ENCODE measurements around the gene DCAF7. TPM values are rescaled to one million over a fixed set of nuclear protein-coding genes. Genes with fewer than 3 reads are reported as not detected.

Gene DCAF7
- total RNA-seq, 1 donor from 2014 or later: 47.0 TPM

GRCh38 chr17:63523253-63523855 is 26.9 kb upstream of the DCAF7 start, which contains the start of gene KCNH6:
KCNH6 (plus strand) TSS chr17:63523358; CDS start chr17:63523414, 56 bp downstream.
- H3K27me3 ChIP-seq (ENCODE audit: control insufficient read depth, insufficient read depth, low read length): peaks cover 31% of the 10 kb centered on the region
- H3K4me3 ChIP-seq (ENCODE audit: low read depth, low read length): peak within 1 kb of the TSS; percentile 15
- no peak for TF ChIP-seq CTCF (IDR thresholded peaks at IDR 0.05; ENCODE audit: insufficient read depth, low read length, poor library complexity, severe bottlenecking)
- no peak for DNase-seq (ENCODE audit: low read depth)
- H3K36me3 ChIP-seq (ENCODE audit: control insufficient read depth, insufficient read depth, low read length): no peaks in the 10 kb centered on the region

GRCh38 chr17:63524051-63524450 is 26.2 kb upstream of the DCAF7 start:
- Histone ChIP-seq H3K27me3 (ENCODE audit: control insufficient read depth, insufficient read depth, low read length) (peaks cover 31% of the 10 kb centered on the region), H3K36me3 (ENCODE audit: control insufficient read depth, insufficient read depth, low read length) (no peaks in the 10 kb centered on the region), H3K4me3 (ENCODE audit: low read depth, low read length) (no peak overlapping the region)
- no peak for DNase-seq (ENCODE audit: low read depth)
- TF ChIP-seq CTCF (IDR thresholded peaks at IDR 0.05; ENCODE audit: insufficient read depth, low read length, poor library complexity, severe bottlenecking): no peak

- no peak for DNase-seq (ENCODE audit: low read depth)
- no peaks in the 10 kb centered on the region for H3K36me3 ChIP-seq (ENCODE audit: control insufficient read depth, insufficient read depth, low read length)
- peaks cover 31% of the 10 kb centered on the region for H3K27me3 ChIP-seq (ENCODE audit: control insufficient read depth, insufficient read depth, low read length)
- no peak overlapping the region for H3K4me3 ChIP-seq (ENCODE audit: low read depth, low read length)
- TF ChIP-seq CTCF (IDR thresholded peaks at IDR 0.05; ENCODE audit: insufficient read depth, low read length, poor library complexity, severe bottlenecking): no peak
These were observed 24.9 kb upstream of the DCAF7 start for GRCh38 chr17:63525190-63525946.

- TF ChIP-seq CTCF (IDR thresholded peaks at IDR 0.05; ENCODE audit: insufficient read depth, low read length, poor library complexity, severe bottlenecking): no peak
- Histone ChIP-seq H3K27me3 (ENCODE audit: control insufficient read depth, insufficient read depth, low read length) (peaks cover 31% of the 10 kb centered on the region), H3K36me3 (ENCODE audit: control insufficient read depth, insufficient read depth, low read length) (no peaks in the 10 kb centered on the region), H3K4me3 (ENCODE audit: low read depth, low read length) (no peak overlapping the region)
- DNase-seq (ENCODE audit: low read depth): no peak
These were observed 23.4 kb upstream of the DCAF7 start for GRCh38 chr17:63526861-63527260.

- no peak for DNase-seq (ENCODE audit: low read depth)
- H3K27me3 ChIP-seq (ENCODE audit: control insufficient read depth, insufficient read depth, low read length): peaks cover 34% of the 10 kb centered on the region
- no peak overlapping the region for H3K4me3 ChIP-seq (ENCODE audit: low read depth, low read length)
- no peaks in the 10 kb centered on the region for H3K36me3 ChIP-seq (ENCODE audit: control insufficient read depth, insufficient read depth, low read length)
- no peak for TF ChIP-seq CTCF (IDR thresholded peaks at IDR 0.05; ENCODE audit: insufficient read depth, low read length, poor library complexity, severe bottlenecking)
These were observed 22.1 kb upstream of the DCAF7 start for GRCh38 chr17:63528183-63528582.
